NCI-H2196 (cell line): ENCODE measurements around the gene CCND1.

Source experiments
- DNase-seq: peaks from one replicate; lab custom pipeline; 2025; ENCODE audit not compliant: unreplicated experiment; lab: John Stamatoyannopoulos, UW

The CCND1 gene

GRCh38 chr11:69640260-69640994, 529 bp upstream of the CCND1 start:
- no peak for DNase-seq

GRCh38 chr11:69641681-69642548, 959 bp downstream of the CCND1 start:
- DNase-seq = no peak

- no peak for DNase-seq
Observed at GRCh38 chr11:69642549-69642912, 1.6 kb downstream of the CCND1 start.

GRCh38 chr11:69642913-69643632, 2.1 kb downstream of the CCND1 start:
- DNase-seq = peak; percentile 80

- no peak for DNase-seq
Observed at GRCh38 chr11:69643646-69644045, 2.7 kb downstream of the CCND1 start.

- DNase-seq = peak; percentile 83
Observed at GRCh38 chr11:69644071-69644961, 3.4 kb downstream of the CCND1 start.

- no peak for DNase-seq
Observed at GRCh38 chr11:69644962-69645675, 4.2 kb downstream of the CCND1 start.

- no peak for DNase-seq
Observed at GRCh38 chr11:69645801-69646492, 5.0 kb downstream of the CCND1 start.

- DNase-seq = no peak
Observed at GRCh38 chr11:69646493-69647389, 5.8 kb downstream of the CCND1 start.

GRCh38 chr11:69647390-69647748, 6.4 kb downstream of the CCND1 start:
- DNase-seq = no peak

GRCh38 chr11:69647761-69648497, 7.0 kb downstream of the CCND1 start:
- DNase-seq = no peak

- DNase-seq = no peak
Observed at GRCh38 chr11:69648679-69649575, 8.0 kb downstream of the CCND1 start.

- DNase-seq = no peak
Observed at GRCh38 chr11:69649576-69649900, 8.6 kb downstream of the CCND1 start.

- no peak for DNase-seq
Observed at GRCh38 chr11:69650081-69650831, 9.3 kb downstream of the CCND1 start.

- no peak for DNase-seq
Observed at GRCh38 chr11:69650832-69651344, 9.9 kb downstream of the CCND1 start.
